Parathyroid adenoma (tissue), 2 donors: ENCODE measurements around the gene SCARF2.

Source experiments
- H2AFZ ChIP-seq: fragments of 300-600 bp; sonication (generic); one replicate; pipeline ENCODE4 v1.7.0; 2017; ENCODE audit warnings: antibody characterized with exemption, mild to moderate bottlenecking
- H3K27ac ChIP-seq: fragments of 300-600 bp; sonication (generic); one replicate; pipeline ENCODE4 v1.7.0; 2017
- H3K27me3 ChIP-seq: fragments of 300-600 bp; sonication (generic); one replicate; pipeline ENCODE4 v1.7.0; 2017; ENCODE audit warnings: low read length; ENCODE audit not compliant: control insufficient read depth, insufficient read depth
- H3K36me3 ChIP-seq: fragments of 300-600 bp; sonication (generic); one replicate; pipeline ENCODE4 v1.7.0; 2017; ENCODE audit warnings: low read length; ENCODE audit not compliant: control insufficient read depth, insufficient read depth
- H3K4me1 ChIP-seq: fragments of 300-600 bp; sonication (generic); one replicate; pipeline ENCODE4 v1.7.0; 2017; ENCODE audit warnings: control low read depth
- H3K4me2 ChIP-seq: fragments of 300-600 bp; sonication (generic); one replicate; pipeline ENCODE4 v1.7.0; 2017; ENCODE audit warnings: low read length
- H3K4me3 ChIP-seq: fragments of 300-600 bp; sonication (generic); one replicate; pipeline ENCODE4 v1.7.0; 2017; ENCODE audit warnings: low read depth, low read length
- H3K79me2 ChIP-seq: fragments of 300-600 bp; sonication (generic); one replicate; pipeline ENCODE4 v1.7.0; 2017; ENCODE audit warnings: control low read depth
- H3K9ac ChIP-seq: fragments of 300-600 bp; sonication (generic); one replicate; pipeline ENCODE4 v1.7.0; 2017; ENCODE audit warnings: mild to moderate bottlenecking
- H3K9me3 ChIP-seq: fragments of 300-600 bp; sonication (generic); one replicate; pipeline ENCODE4 v1.7.0; 2017; ENCODE audit warnings: low read length; ENCODE audit not compliant: control insufficient read depth
- CTCF ChIP-seq: fragments of 300-600 bp; sonication (generic); IDR thresholded peaks from one replicate; pipeline ENCODE4 v1.7.0; 2017; ENCODE audit warnings: antibody characterized with exemption, mild to moderate bottlenecking
- donor health status: primary hyperparathyroidism.

Gene SCARF2

GRCh38 chr22:20424932-20425565 lies 12.6 kb downstream of the SCARF2 start:
- H3K4me1 ChIP-seq: no peaks in the 10 kb centered on the region
- H3K79me2 ChIP-seq: no peaks in the 10 kb centered on the region
- H3K27me3 ChIP-seq: peaks cover 10% of the 10 kb centered on the region
- H3K4me2 ChIP-seq: peak overlapping the region; percentile 49
- no peaks in the 10 kb centered on the region for H3K9me3 ChIP-seq
- TF ChIP-seq CTCF: no peak
- no peak overlapping the region for H3K4me3 ChIP-seq
- H3K27ac ChIP-seq: no peak overlapping the region
- no peak overlapping the region for H2AFZ ChIP-seq
- no peak overlapping the region for H3K9ac ChIP-seq
- no peaks in the 10 kb centered on the region for H3K36me3 ChIP-seq

GRCh38 chr22:20424568-20424931 lies 13.1 kb downstream of the SCARF2 start:
- peaks cover 10% of the 10 kb centered on the region for H3K27me3 ChIP-seq

GRCh38 chr22:20423906-20424551 lies 13.6 kb downstream of the SCARF2 start:
- Histone ChIP-seq H3K4me1 (no peaks in the 10 kb centered on the region), H3K4me3 (no peak overlapping the region), H3K36me3 (no peaks in the 10 kb centered on the region), H3K9me3 (no peaks in the 10 kb centered on the region), H3K9ac (no peak overlapping the region), H3K27me3 (peaks cover 10% of the 10 kb centered on the region), H3K79me2 (no peaks in the 10 kb centered on the region), H3K4me2 (no peak overlapping the region), H2AFZ (no peak overlapping the region), H3K27ac (no peak overlapping the region)
- no peak for TF ChIP-seq CTCF

More at GRCh38 chr22:20424568-20424931, 13.1 kb downstream of the SCARF2 start:
- Histone ChIP-seq H3K4me2 (no peak overlapping the region), H3K27ac (no peak overlapping the region), H3K36me3 (no peaks in the 10 kb centered on the region), H2AFZ (no peak overlapping the region), H3K4me1 (no peaks in the 10 kb centered on the region), H3K4me3 (no peak overlapping the region), H3K9ac (no peak overlapping the region), H3K79me2 (no peaks in the 10 kb centered on the region), H3K9me3 (no peaks in the 10 kb centered on the region)
- no peak for TF ChIP-seq CTCF

GRCh38 chr22:20423008-20423905 lies 14.4 kb downstream of the SCARF2 start:
- no peak overlapping the region for H3K9ac ChIP-seq
- no peak overlapping the region for H3K4me3 ChIP-seq
- no peak overlapping the region for H3K4me2 ChIP-seq
- no peaks in the 10 kb centered on the region for H3K79me2 ChIP-seq
- H3K9me3 ChIP-seq: no peaks in the 10 kb centered on the region
- H3K27me3 ChIP-seq: peaks cover 10% of the 10 kb centered on the region
- H3K27ac ChIP-seq: no peak overlapping the region
- no peaks in the 10 kb centered on the region for H3K36me3 ChIP-seq
- no peak for TF ChIP-seq CTCF
- no peaks in the 10 kb centered on the region for H3K4me1 ChIP-seq
- no peak overlapping the region for H2AFZ ChIP-seq
